Transverse colon (tissue), 4 donors: Measurements from ENCODE around the gene UQCC5.

Experiments
- CTCF ChIP-seq, 5 experiments: fragments of 200-600 bp in 3 of 5; fragments of 450-650 bp in 2 of 5; sonication (generic) in 3 of 5; IDR thresholded peaks; 1 replicate in 2 of 5; 2 replicates in 3 of 5; pipeline ENCODE4 v1.5.1; 2016 to 2017; ENCODE audit warnings: antibody characterized with exemption in 5 of 5, inconsistent platforms in 3 of 5, mild to moderate bottlenecking in 2 of 5, moderate library complexity in 1 of 5
- EP300 ChIP-seq: sonication (generic); formaldehyde crosslinking; IDR thresholded peaks from one replicate; pipeline ENCODE4 v1.6.1; 2017; ENCODE audit warnings: antibody characterized with exemption, low read depth
- POLR2A ChIP-seq: fragments of 450-650 bp; IDR thresholded peaks from one replicate; pipeline ENCODE4 v1.6.1; 2016; ENCODE audit warnings: antibody characterized with exemption, mild to moderate bottlenecking, moderate library complexity
- POLR2AphosphoS5 ChIP-seq, 3 donors: sonication (generic); formaldehyde crosslinking; IDR thresholded peaks; one replicate each; pipeline ENCODE4 v1.6.1; 2016; ENCODE audit warnings: antibody characterized with exemption in 3 of 3

DNA sequence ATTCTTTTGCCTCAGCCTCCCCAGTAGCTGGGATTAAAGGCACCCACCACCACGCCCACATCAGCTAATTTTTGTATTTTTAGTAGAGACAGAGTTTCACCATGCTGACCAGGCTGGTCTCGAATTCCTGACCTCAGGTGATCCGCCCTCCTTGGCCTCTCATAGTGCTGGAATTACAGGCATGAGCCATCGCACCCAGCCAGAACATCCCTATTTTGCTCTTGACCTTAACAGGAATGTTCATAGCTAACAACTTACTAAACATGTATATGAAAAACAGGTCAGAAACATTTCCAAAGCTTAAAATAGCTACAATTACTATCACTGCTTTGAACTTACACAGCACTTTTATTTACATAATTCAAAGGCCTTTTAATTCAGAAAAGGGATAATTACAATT, 33.7 kb downstream of the UQCC5 start:
- TF ChIP-seq EP300 (no peak), POLR2AphosphoS5 (IDR thresholded peaks at IDR 0.05) (no peak), CTCF (IDR thresholded peaks at IDR 0.05) (no peak), POLR2A (no peak)
